GM12878 (cell line): ENCODE measurements around the gene CD180.

Experiments
- ZNF207 ChIP-seq: fragments of 450-650 bp; IDR thresholded peaks from 2 replicates; pipeline ENCODE4 v1.6.1; 2014; ENCODE audit warnings: antibody characterized with exemption, mild to moderate bottlenecking, borderline replicate concordance
- TF ChIP-seq, protein P1 (sequence below), 3 experiments: IDR thresholded peaks in 2 of 3; conservative IDR thresholded peaks in 1 of 3; 2 replicates each; pipeline ENCODE4 v1.5.1; 2011; ENCODE audit warnings: low read depth in 3 of 3, low read length in 3 of 3, mild to moderate bottlenecking in 3 of 3, control low read depth in 2 of 3, moderate library complexity in 2 of 3, inconsistent platforms in 1 of 3, mixed read lengths in 1 of 3; ENCODE audit not compliant: control insufficient read depth in 2 of 3, insufficient read depth in 1 of 3; ENCODE audit errors: extremely low read depth in 1 of 3

DNA sequence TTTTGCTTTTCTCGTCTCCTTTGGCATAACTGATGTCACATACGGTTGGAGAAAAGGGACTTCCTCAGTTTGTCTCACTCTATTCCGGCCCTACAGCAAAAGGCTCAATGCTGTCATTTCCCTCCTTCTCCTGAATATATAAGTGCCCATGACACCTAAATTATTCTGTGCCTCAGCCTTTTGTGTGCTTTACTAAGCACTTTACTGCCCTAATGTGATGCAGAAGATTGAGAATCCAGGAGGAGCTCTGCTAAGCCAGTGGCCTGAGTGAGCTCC is 7.6 kb downstream of the CD180 start:
- TF ChIP-seq ZNF207, result no peak
- TF ChIP-seq, protein P1, sequence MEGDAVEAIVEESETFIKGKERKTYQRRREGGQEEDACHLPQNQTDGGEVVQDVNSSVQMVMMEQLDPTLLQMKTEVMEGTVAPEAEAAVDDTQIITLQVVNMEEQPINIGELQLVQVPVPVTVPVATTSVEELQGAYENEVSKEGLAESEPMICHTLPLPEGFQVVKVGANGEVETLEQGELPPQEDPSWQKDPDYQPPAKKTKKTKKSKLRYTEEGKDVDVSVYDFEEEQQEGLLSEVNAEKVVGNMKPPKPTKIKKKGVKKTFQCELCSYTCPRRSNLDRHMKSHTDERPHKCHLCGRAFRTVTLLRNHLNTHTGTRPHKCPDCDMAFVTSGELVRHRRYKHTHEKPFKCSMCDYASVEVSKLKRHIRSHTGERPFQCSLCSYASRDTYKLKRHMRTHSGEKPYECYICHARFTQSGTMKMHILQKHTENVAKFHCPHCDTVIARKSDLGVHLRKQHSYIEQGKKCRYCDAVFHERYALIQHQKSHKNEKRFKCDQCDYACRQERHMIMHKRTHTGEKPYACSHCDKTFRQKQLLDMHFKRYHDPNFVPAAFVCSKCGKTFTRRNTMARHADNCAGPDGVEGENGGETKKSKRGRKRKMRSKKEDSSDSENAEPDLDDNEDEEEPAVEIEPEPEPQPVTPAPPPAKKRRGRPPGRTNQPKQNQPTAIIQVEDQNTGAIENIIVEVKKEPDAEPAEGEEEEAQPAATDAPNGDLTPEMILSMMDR (IDR thresholded peaks at IDR 0.05 in 2 of 3, conservative IDR thresholded peaks at IDR 0.05 in 1 of 3; ENCODE audit: control insufficient read depth in 2 of 3, extremely low read depth in 1 of 3, insufficient read depth in 1 of 3, low read depth in 3 of 3, low read length in 3 of 3), result no peak
